Measurements from ENCODE around the gene MEIKIN. TPM values are rescaled to one million over a fixed set of nuclear protein-coding genes. Genes with fewer than 3 reads are reported as not detected.
"Not testable (repeated sequence)": the region's sequence is repeated elsewhere in the genome, so short reads cannot be mapped to it uniquely, and the experiment has no call there.

The MEIKIN gene
- total RNA-seq, 2 donors from 2014 or later = 39.2 TPM; not detected in 1

- DNase-seq (no peak), ATAC-seq (no peak)
- intact Hi-C loops (cut with DNase I) = no loop called here
- no peak overlapping the region for H3K4me3 ChIP-seq
- no peaks in the 10 kb centered on the region for H3K4me1 ChIP-seq
- no peaks in the 10 kb centered on the region for H3K36me3 ChIP-seq (replicated peaks in 1 of 2; ENCODE audit: insufficient read depth in 1 of 2, low read depth in 2 of 2)
- WGBS, 2 donors = 92 to 93% methylated on average over 5 of the region's 5 CpGs
- TF ChIP-seq POLR2A (IDR thresholded peaks at IDR 0.05) (no peak), CTCF (IDR thresholded peaks at IDR 0.05) (no peak)
- no peaks in the 10 kb centered on the region for H3K9me3 ChIP-seq
- H3K27me3 ChIP-seq = no peaks in the 10 kb centered on the region
- no peak overlapping the region for H3K27ac ChIP-seq
Measured at GRCh38 chr5:131879705-131880104, 65.8 kb downstream of the MEIKIN start.

GRCh38 chr5:131877873-131878272 lies 67.6 kb downstream of the MEIKIN start:
- no peak overlapping the region for H3K27ac ChIP-seq
- no peak for DNase-seq
- H3K27me3 ChIP-seq = no peaks in the 10 kb centered on the region
- H3K9me3 ChIP-seq = no peaks in the 10 kb centered on the region
- H3K36me3 ChIP-seq (replicated peaks in 1 of 2; ENCODE audit: insufficient read depth in 1 of 2, low read depth in 2 of 2) = no peaks in the 10 kb centered on the region
- WGBS, 2 donors = 82% methylated on average over 2 of the region's 2 CpGs
- H3K4me3 ChIP-seq = no peak overlapping the region
- no peaks in the 10 kb centered on the region for H3K4me1 ChIP-seq
- no peak for ATAC-seq
- intact Hi-C loops (cut with DNase I) = no loop called here
- TF ChIP-seq POLR2A (IDR thresholded peaks at IDR 0.05) (no peak), CTCF (IDR thresholded peaks at IDR 0.05) (no peak)

DNA sequence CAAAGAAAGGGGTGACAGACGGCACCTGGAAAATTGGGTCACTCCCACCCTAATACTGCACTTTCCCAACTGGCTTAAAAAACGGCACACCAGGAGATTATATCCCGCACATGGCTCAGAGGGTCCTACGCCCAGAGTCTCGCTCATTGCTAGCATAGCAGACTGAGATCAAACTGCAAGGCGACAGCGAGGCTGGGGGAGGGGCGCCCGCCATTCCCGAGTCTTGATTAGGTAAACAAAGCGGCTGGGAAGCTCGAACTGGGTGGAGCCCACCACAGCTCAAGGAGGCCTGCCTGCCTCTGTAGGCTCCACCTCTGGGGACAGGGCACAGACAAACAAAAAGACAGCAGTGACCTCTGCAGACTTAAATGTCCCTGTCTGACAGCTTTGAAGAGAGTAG lies 74.2 kb downstream of the MEIKIN start:
- H3K27me3 ChIP-seq; ATAC-seq; DNase-seq; H3K4me1 ChIP-seq; H3K4me3 ChIP-seq; intact Hi-C loops (cut with DNase I); H3K36me3 ChIP-seq (replicated peaks in 1 of 2; ENCODE audit: insufficient read depth in 1 of 2, low read depth in 2 of 2); H3K9me3 ChIP-seq; H3K27ac ChIP-seq: not testable (repeated sequence)
- WGBS, 2 donors = 79 to 91% methylated on average over 12 of the region's 12 CpGs

- H3K4me3 ChIP-seq = no peak overlapping the region
- ATAC-seq (no peak), DNase-seq (no peak)
- no peaks in the 10 kb centered on the region for H3K4me1 ChIP-seq
- no peak overlapping the region for H3K27ac ChIP-seq
- H3K9me3 ChIP-seq = peaks cover 0 to 26% (median 0%) of the 10 kb centered on the region in 3 donors
- intact Hi-C loops (cut with DNase I) = no loop called here
- 25 to 37% methylated on average over 2 of the region's 2 CpGs for WGBS, 2 donors
- H3K36me3 ChIP-seq (replicated peaks in 1 of 2; ENCODE audit: insufficient read depth in 1 of 2, low read depth in 2 of 2) = no peaks in the 10 kb centered on the region
- no peak for TF ChIP-seq POLR2A (IDR thresholded peaks at IDR 0.05)
- no peak for TF ChIP-seq CTCF (IDR thresholded peaks at IDR 0.05)
- H3K27me3 ChIP-seq = no peaks in the 10 kb centered on the region
Measured at GRCh38 chr5:131867524-131867923, 77.9 kb downstream of the MEIKIN start.

GRCh38 chr5:131863700-131864099 lies 81.8 kb downstream of the MEIKIN start:
- intact Hi-C loops (cut with DNase I) = no loop called here
- H3K36me3 ChIP-seq (replicated peaks in 1 of 2; ENCODE audit: insufficient read depth in 1 of 2, low read depth in 2 of 2) = no peaks in the 10 kb centered on the region

More at GRCh38 chr5:131863700-131864099, 81.8 kb downstream of the MEIKIN start:
- no peak for DNase-seq
- Histone ChIP-seq H3K4me1 (no peaks in the 10 kb centered on the region), H3K27me3 (no peaks in the 10 kb centered on the region), H3K9me3 (peaks cover 0 to 26% (median 0%) of the 10 kb centered on the region in 3 donors), H3K27ac (no peak overlapping the region), H3K4me3 (no peak overlapping the region)
- TF ChIP-seq POLR2A (IDR thresholded peaks at IDR 0.05) (no peak), CTCF (IDR thresholded peaks at IDR 0.05) (no peak)
- ATAC-seq = no peak
- WGBS, 2 donors = 67 to 73% methylated on average over 5 of the region's 5 CpGs
